Upper lobe of left lung (tissue), 6 donors: ENCODE results near the gene CHAD. TPM values are rescaled to one million over a fixed set of nuclear protein-coding genes. Genes with fewer than 3 reads are reported as not detected.

Experiments
- ATAC-seq, 2 donors: fragments of 200-7000 bp; cut with Tn5 transposase; one replicate each; pipeline ENCODE4 v1.9.1; 2022; ENCODE audit warnings: mild to moderate bottlenecking in 2 of 2, moderate library complexity in 2 of 2; ENCODE audit not compliant: low FRiP score in 2 of 2
- DNase-seq, 2 donors: peaks; one replicate each; pipeline ENCODE4 v3.0.0-alpha.2; 2019 to 2020
- H3K27ac ChIP-seq, 4 donors: fragments of 200-600 bp; sonication (generic); one replicate each; pipeline ENCODE4 v1.5.1; 2016 to 2019
- H3K27me3 ChIP-seq, 4 donors: fragments of 200-600 bp; sonication (generic); one replicate each; pipeline ENCODE4 v1.5.1; 2017 to 2019
- H3K36me3 ChIP-seq, 4 donors: fragments of 200-600 bp; sonication (generic); one replicate each; pipeline ENCODE4 v1.5.1; 2016 to 2019
- H3K4me1 ChIP-seq, 4 donors: fragments of 200-600 bp; sonication (generic); one replicate each; pipeline ENCODE4 v1.5.1; 2018 to 2019
- H3K4me3 ChIP-seq, 4 donors: fragments of 200-600 bp; sonication (generic); one replicate each; pipeline ENCODE4 v1.5.1; 2017 to 2019; ENCODE audit warnings: mild to moderate bottlenecking in 2 of 4, moderate library complexity in 1 of 4
- H3K9me3 ChIP-seq, 4 donors: fragments of 200-600 bp; sonication (generic); one replicate each; pipeline ENCODE4 v1.5.1; 2018 to 2019
- CTCF ChIP-seq, 6 experiments: fragments of 450-650 bp in 4 of 6; fragments of 200-600 bp in 2 of 6; sonication (generic) in 2 of 6; IDR thresholded peaks; one replicate each; pipeline ENCODE4 v1.5.1; 2016 to 2019; ENCODE audit warnings: antibody characterized with exemption in 6 of 6
- EP300 ChIP-seq, 4 donors: sonication (generic); formaldehyde crosslinking; IDR thresholded peaks; one replicate each; pipeline ENCODE4 v1.5.1; 2017; ENCODE audit warnings: antibody characterized with exemption in 4 of 4, control low read depth in 2 of 4
- POLR2A ChIP-seq, 4 donors: fragments of 450-650 bp; IDR thresholded peaks; one replicate each; pipeline ENCODE4 v1.5.1; 2016 to 2017; ENCODE audit warnings: antibody characterized with exemption in 4 of 4, mild to moderate bottlenecking in 2 of 4
- POLR2AphosphoS5 ChIP-seq, 2 donors: sonication (generic); formaldehyde crosslinking; IDR thresholded peaks; one replicate each; pipeline ENCODE4 v1.5.1; 2017; ENCODE audit warnings: antibody characterized with exemption in 2 of 2
- WGBS, 2 donors: methylation state at CpG; one replicate each; pipeline ENCODE4 v1.1.5; 2017 to 2018; 5-methylcytosine and 5-hydroxymethylcytosine counted together
- total RNA-seq, 6 donors: library from RNA; depleted of rRNA in 4 of 6; stranded (reverse); fragments of >200 nt in 4 of 6; gene quantifications; one replicate each; pipeline versions ENCODE4 v1.1.0 to v1.2.1, GENCODE V29; 2016 to 2021
- donor health status: DM: no; HTN: no; CAD: no; lungs with moderate emphysema.
- donor health status: DM: no; HTN: yes; CAD: no; lungs with severe emphysema.

CHAD gene
- total RNA-seq, 6 donors from 2014 or later = 0.13 to 0.30 (median 0.21) TPM; not detected in 2

DNA sequence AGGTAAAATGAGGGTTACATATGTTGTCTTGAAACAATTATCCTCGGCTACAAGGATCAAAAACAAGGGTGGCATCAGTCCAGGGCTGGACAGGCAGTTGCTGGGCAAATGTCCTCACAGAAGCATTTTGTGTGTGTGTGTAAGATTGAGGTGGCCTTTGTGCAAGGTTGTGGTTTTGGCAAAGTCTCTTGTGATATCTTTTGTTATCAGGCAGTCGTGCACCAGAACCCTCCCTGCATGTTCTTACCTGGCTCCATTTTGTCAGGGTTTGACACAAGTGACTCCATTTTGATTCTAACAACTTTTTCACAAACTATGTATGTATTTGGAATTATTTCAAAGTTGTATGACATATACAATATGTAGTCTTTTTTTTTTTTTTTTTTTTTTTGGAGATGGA lies 20.0 kb downstream of the CHAD start:
- no peak for DNase-seq
- 54 to 63% methylated on average over 2 of the region's 2 CpGs for WGBS, 2 donors
- TF ChIP-seq POLR2AphosphoS5 (IDR thresholded peaks at IDR 0.05) = no peak
- no peaks in the 10 kb centered on the region for H3K9me3 ChIP-seq
- no peak for ATAC-seq
- H3K4me3 ChIP-seq = no peak overlapping the region
- no peaks in the 10 kb centered on the region for H3K27me3 ChIP-seq
- peak overlapping the region; percentile 17 to 38 (median 34) for H3K27ac ChIP-seq
- H3K36me3 ChIP-seq = no peaks in the 10 kb centered on the region
- H3K4me1 ChIP-seq = peaks cover 15 to 57% (median 35%) of the 10 kb centered on the region in 4 donors

GRCh38 chr17:50447870-50448595 lies 20.6 kb downstream of the CHAD start:
- 75% methylated on average over 7 of the region's 7 CpGs for WGBS, 2 donors
- DNase-seq (peak in 1 of 2 donors; percentile 80), ATAC-seq (peak; percentile 70 to 94)
- Histone ChIP-seq H3K9me3 (no peaks in the 10 kb centered on the region), H3K27me3 (no peaks in the 10 kb centered on the region), H3K36me3 (no peaks in the 10 kb centered on the region), H3K27ac (peak overlapping the region; percentile 47 to 58 (median 58)), H3K4me3 (no peak overlapping the region), H3K4me1 (peaks cover 16 to 62% (median 35%) of the 10 kb centered on the region in 4 donors)
- TF ChIP-seq POLR2AphosphoS5 (IDR thresholded peaks at IDR 0.05) = peak in 1 of 2 donors; percentile 66
- no peak for TF ChIP-seq CTCF (IDR thresholded peaks at IDR 0.05)
- peak in 1 of 4 donors; percentile 30 for TF ChIP-seq POLR2A (IDR thresholded peaks at IDR 0.05)
- peak; percentile 39 to 69 (median 52) for TF ChIP-seq EP300 (IDR thresholded peaks at IDR 0.05)

GRCh38 chr17:50445730-50446325 lies 22.9 kb downstream of the CHAD start:
- peak overlapping the region in 3 of 4 donors; percentile 57 to 58 (median 58) for H3K27ac ChIP-seq
- H3K36me3 ChIP-seq = no peaks in the 10 kb centered on the region
- no peaks in the 10 kb centered on the region for H3K9me3 ChIP-seq
- DNase-seq = no peak
- H3K4me1 ChIP-seq = peaks cover 11 to 62% (median 28%) of the 10 kb centered on the region in 4 donors
- no peak for ATAC-seq
- TF ChIP-seq POLR2AphosphoS5 (IDR thresholded peaks at IDR 0.05) = no peak
- 26 to 37% methylated on average over 1 of the region's 1 CpG for WGBS, 2 donors
- no peaks in the 10 kb centered on the region for H3K27me3 ChIP-seq
- no peak overlapping the region for H3K4me3 ChIP-seq

DNA sequence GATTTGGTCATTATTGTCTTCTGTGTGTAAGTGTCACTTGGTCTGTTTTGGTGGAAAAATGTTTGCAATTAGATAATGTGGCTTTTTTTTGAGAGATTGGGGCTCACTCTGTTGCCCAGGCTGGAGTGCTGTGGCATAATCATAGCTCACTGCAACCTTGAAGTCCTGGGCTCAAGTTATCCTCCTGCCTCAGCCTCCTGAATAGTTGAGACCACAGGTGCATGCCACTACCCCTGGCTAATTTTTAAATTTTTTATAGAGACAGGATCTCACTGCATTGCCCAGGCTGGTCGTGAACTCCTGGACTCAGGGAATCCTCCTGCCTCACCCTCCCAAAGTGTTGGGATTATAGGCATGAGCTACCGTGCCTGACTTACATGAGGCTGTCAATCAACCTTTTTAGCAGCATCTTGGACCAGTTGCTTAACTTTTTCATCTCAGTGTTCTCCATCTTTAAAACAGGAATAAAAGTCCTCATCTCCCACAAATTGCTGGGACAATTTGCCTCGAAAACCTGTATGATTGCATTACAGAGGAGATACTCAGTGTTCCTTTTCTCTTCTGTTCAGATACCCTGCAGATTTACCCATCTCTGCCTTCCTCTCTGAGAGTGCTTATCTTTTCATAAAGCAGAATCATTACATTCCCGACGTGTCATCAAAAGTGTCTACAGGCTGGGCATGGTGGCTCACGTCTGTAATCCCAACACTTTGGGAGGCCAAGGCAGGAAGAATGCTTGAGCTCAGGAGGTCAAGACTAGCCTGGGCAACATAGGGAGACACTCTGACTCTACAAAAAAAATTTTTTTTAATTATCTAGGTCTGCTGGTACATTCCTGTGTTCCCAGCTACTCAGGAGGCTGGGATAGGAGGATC lies 23.6 kb downstream of the CHAD start:
- H3K4me1 ChIP-seq = peaks cover 14 to 70% (median 34%) of the 10 kb centered on the region in 4 donors
- no peaks in the 10 kb centered on the region for H3K9me3 ChIP-seq
- ATAC-seq (no peak), DNase-seq (no peak)
- no peaks in the 10 kb centered on the region for H3K36me3 ChIP-seq
- H3K4me3 ChIP-seq = no peak overlapping the region
- TF ChIP-seq POLR2AphosphoS5 (IDR thresholded peaks at IDR 0.05) = no peak
- no peak for TF ChIP-seq POLR2A (IDR thresholded peaks at IDR 0.05)
- TF ChIP-seq CTCF (IDR thresholded peaks at IDR 0.05) = no peak
- no peak for TF ChIP-seq EP300 (IDR thresholded peaks at IDR 0.05)
- no peaks in the 10 kb centered on the region for H3K27me3 ChIP-seq
- peak overlapping the region in 1 of 4 donors; percentile 79 for H3K27ac ChIP-seq
- 93% methylated on average over 6 of the region's 6 CpGs for WGBS, 2 donors

DNA sequence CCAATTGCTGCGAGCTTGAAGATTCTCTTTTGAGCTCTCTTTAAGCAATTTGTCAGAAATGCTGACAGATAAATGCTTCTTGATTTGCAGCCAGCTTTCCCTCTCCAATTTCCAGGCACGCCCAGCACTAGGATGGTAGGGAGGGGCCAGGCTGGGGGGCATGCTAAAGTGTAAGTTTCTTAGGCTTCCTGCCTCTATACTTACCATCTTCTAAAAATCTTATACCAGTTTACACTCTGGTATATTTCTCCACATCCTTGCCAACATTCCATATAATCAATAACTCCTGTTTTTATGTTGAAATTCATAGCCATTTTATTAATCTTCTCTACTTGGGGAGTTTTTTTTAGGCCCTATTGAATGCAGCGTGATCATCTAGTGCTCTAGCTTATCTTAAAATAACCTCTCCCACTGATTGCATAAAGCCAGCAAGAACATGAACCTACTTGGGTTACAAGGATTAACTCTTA lies 25.1 kb downstream of the CHAD start:
- DNase-seq (no peak), ATAC-seq (no peak)
- peak overlapping the region; percentile 50 to 83 (median 70) for H3K27ac ChIP-seq
- H3K4me1 ChIP-seq = peaks cover 14 to 71% (median 37%) of the 10 kb centered on the region in 4 donors
- TF ChIP-seq EP300 (IDR thresholded peaks at IDR 0.05) = no peak
- H3K4me3 ChIP-seq = peak overlapping the region in 1 of 4 donors; percentile 7
- WGBS, 2 donors = 25 to 29% methylated on average over 3 of the region's 3 CpGs
- peaks cover 0 to 5% (median 0%) of the 10 kb centered on the region in 4 donors for H3K36me3 ChIP-seq
- H3K27me3 ChIP-seq = no peaks in the 10 kb centered on the region
- H3K9me3 ChIP-seq = no peaks in the 10 kb centered on the region
